Putamen (tissue), 1 donor: ENCODE measurements around the gene ELMO2.

ENCODE experiments used
- DNase-seq: peaks from one replicate; pipeline ENCODE4 v3.0.0-alpha.2; 2016; ENCODE audit warnings: low spot score

ELMO2 gene

DNA sequence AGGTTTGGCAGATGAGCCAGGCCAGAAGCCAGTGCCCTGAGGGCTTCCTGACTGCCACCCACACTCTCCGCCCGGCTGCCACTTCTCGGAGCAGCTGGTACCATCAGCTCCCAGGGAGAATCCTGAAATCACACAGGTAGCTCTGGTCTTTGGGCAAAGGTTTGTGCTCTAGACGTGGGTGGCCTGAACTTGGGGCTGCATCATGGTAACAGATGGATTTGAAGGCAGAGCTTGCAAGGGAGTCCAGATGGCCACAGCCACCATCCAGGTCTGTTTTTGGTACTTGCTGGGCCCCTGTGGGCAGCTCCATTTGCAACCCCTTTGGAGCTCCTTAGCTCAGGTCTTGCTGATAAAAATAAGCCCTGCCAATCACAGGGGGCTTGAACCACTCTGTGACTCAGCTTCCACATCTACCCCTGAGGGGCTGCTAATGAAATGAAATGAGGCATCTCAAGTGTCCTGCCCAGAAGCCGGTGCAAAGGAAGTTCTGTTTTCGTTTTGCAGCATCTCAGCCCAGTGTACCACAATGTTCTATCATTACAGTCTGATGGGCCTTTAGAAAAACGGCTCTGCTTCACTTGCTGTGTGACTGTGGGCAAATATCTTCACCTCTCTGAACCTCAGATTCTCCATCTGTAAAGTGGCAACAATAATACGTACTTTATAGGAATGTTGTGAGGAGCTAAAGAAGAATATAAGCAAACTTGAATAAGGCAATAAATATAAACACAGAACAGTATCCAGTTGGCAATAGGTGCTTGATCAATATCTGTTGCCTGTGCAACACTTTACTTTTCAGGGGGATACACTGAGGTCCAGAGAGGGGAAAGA is 73.0 kb downstream of the ELMO2 start:
- DNase-seq: no peak

DNA sequence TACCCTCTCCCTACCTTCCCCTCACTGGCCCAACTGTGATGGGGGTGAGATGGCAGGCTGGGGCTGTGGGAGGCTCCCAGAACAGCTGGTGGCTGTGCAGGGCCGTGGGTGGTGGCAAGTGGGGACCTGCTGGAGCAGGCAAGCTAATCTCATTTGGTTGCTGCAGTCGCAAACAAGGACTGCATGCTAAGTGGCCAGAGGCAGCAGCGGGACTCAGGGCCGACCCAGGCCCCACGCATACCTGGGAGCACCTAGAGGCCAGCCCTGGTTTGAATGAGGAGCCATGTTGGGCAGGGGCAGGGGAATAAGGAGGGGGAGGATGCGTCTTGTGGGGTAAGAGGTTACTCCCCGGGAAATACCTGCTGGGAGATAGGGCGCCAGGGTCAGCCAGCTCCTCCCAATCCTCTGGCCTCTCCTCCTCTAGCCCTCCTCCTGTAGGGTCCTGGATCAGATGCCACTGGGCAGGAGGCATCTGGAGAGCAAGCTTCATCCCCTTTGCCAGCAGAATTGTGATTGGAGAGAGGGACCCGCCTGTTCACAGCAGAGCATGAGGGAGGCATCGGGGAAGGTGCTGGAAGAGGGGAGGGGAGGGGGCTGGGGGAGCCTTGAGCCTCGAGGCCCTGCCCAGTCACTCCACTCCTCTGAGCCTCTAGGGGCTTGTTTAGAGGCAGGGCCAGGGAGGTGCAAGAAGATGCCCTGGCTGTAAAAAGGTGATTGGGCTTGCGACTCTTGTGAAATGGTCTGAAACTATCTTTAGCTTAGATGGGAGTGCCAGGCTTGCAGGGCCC is 73.8 kb downstream of the ELMO2 start:
- DNase-seq: no peak

DNA sequence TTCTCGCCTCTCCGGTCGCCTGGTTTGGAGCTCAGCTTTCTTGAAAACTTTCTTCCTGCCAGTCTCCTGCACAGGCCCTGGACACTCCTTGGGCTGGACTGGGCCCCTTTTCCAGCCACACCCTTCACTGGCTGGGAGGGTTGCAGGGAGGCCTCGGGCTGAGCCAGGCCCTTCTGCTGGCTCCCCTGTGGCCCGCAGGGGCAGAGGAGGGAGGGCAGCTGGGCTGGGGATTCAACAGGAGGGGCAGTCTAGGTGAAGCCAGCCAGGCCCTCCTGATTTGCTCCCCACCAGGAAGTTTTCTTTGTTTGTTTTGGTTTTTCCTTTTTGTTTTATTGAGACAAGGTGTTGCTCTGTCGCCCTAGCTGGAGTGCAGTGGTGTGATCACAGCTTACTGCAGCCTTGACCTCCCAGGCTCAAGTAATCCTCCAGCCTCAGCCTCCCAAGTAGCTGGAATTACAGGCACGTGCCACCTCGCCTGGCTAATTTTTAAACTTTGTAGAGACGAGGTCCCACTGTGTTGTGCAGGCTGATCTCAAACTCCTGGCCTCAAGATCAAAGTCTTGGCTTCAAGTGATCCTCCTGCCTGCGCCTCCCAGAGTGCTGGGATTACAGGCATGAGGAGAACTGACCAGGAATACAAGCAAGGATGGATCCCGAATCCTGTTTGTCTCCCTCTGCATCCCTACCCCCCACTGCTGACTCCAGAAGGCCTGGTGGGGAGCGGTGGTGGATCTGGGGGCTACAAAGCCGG is 74.6 kb downstream of the ELMO2 start:
- DNase-seq: no peak

DNA sequence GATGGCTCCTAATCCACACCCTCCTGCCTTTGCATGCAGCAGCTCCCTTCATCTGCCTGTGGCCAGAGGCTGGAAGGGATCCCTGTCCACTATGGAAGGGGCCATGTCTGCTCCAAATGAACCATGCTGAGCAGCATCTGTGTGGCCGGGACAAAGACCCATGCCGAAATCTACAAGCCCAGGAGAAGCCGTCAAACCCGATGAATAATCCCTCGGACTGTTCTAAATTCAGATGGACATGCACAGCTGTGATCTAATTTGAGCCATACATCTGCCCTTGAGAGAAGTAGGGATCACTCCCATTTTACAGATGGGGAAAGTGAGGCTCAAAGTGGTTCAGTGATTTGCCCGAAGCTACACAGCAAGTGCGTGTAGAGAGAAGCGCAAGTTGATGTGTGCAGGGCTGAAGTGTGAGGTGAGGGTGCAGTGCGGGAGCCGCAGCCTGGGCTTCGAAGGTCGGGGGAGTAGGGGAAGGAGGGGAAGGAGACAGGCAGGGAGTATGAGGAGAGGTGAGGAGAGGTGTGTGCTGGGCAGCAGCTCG is 75.5 kb downstream of the ELMO2 start:
- DNase-seq: no peak

DNA sequence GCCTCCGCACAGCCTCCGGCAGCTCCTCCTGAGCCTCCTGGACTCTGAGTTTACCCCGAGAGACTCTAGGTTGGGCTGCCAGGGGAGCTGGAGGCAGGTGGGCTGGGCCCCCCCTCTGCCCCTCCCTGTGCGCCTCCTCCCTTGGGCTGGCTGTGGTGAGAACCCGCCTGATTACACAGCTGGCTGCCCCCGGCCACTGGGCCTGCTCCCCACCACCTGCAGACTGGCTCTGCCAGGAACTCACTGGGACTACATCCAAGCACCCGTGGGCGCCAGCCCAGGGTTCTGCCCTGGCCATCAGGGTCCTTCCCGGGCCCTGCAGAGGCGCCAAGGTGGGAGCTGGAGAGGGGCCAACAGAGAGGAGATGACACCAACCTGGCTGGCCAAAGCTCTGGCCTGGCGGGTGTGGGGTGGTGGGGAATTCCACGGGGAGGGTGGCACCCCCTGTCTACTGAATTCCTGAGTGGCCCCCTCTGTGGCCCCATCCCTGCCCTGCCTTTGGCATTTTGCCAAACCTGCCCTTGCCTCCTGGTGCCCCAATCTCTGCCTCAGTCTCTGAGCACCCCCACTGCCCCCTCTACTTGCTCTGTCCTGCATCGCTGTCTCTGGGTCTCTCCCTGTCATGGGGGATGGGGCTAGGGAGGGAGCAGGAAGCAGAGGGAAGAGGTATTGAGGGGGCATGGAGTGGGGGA is 76.2 kb downstream of the ELMO2 start:
- DNase-seq: no peak

DNA sequence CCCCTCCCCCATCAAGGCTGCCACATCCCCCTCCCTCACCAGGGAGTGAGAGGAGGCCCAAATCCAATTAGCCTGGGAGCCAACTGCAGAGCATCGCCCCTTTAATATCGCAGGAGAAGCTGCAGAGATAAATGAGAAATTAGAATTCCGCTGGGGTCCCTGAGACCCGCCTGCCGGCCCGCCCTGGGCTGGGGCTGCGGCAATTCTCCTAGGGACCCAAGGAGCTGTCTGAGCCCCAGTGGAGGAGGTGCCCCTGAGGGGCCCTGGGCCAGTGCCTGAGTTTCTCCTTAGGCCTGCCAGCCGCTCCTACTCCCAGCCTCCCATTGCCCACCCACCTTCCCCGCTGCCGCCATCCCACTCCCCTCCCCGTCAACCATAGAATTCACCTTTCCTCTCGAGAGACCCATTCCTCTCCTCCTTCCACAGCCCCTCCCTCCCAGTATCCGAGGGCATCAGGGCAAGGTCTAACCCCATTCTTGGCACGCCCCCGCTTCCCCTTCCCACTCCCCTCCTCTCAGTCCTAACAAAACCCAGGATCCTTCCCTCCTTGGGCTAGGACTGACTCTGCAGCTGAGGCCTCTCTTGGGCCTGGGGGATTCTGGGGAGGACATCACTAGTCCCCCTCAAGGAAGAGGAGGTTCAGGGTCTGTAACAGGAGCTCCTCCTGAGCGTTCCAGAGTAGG is 78.1 kb downstream of the ELMO2 start:
- DNase-seq: no peak

DNA sequence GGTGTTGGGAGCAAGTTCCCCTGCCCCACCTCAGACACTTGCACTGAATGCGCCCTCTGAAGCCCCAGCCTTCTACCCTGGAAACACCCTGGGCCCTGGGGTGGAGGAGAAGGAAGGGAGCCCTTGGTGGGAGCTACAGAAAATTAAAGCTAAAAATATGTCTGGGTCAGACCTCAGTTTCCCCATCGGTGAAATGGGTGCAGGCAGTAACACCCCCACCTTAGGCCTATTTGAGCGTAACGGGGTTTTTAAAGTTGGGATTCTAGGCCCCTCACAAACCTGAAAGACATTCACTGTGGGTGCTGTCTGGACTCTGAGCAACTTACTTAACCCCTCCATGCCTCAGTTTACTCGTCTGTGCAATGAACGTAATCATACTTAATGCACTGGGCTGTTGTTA is 78.9 kb downstream of the ELMO2 start:
- DNase-seq: no peak

DNA sequence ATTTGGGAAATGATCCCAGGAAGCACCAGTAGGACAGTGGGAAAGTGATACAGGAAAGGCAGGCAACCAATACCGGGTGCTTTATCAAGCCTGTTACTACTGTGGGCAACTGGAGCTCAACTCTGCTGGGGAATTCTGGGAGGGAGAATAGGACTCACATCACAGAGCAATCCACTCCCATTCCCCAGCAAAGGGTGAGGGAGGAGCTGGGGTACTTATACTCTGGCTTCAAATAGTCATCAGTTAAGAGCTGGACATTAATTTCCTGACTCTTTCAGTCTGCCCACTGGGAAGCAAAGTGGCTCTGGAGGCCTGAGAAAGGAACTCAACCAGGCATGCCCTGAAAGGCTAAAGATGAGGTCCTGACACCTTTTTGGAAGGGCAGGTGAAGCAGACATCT is 80.6 kb downstream of the ELMO2 start:
- DNase-seq: no peak

DNA sequence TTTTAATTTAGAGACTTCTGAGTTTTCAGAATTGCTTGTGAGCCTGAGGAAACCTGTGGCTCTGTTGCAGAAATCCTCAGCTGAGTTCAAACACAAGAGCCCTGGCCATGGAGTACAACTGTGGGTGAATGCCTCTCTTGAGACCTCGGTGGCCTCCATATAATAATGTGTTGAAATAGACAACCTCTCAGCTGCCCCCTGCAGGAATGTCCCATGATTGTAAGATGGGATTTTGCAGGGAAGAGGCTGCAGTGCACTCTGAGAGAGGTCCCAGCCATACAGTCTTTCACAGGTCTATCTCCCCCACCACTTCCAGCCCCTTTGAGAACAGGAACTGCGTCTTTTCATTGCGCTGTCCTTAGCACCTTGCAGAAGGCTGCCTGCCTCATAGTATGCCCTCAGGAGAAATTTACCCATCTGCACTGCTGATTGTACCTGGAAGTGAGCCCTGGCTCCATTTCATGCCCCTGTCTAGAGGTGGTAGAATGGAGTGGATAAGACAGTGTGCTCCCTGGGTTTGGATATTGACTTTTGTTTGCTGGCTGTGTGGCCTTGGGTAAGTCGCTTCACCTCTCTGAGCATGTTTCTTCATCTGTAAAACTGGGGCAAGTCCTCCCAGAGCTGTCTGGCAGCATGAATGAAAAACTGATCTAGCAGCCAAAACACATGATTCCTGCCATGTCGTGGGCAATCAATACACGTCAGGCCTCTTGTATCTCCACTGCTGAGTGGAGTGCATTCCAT is 81.3 kb downstream of the ELMO2 start:
- no peak for DNase-seq

DNA sequence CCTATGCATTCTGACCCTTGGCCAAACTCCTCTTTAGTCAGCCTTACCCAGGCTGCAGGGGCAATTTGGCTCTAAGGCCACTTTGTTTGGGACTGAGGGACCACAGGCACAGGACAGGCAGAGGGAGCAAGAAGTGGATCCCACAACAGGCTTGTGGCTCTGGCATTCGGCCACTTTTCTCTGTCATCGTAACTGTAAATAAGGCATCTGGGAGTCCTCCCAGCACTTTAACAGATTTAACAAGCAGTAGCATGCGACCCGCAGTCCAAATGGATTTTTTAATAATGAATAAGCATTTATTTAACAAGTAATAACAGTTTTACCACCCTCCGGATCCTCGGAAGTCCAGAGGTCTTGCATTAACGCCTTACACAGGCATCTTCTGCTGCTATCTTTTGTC is 82.0 kb downstream of the ELMO2 start:
- DNase-seq: no peak

DNA sequence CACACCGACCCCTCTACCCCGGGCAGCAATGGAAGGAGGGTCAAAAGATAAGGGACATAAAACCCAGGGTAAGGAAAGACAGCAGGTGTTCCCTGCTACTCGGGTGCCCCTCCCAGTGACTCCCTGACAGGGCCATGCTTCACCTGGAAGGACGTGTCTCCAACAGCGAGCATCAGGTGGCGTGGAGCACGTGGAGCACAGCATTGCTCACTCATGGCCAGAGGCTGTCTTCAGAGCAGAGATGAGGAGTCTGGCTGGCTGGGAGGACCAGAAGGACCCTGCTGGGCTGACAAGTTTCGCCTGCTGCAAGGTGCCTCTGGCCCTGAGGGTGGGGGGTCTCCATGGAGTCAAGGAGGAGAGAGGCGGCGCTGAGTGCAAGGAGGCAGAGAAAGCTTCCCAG is 82.9 kb downstream of the ELMO2 start:
- DNase-seq: no peak

DNA sequence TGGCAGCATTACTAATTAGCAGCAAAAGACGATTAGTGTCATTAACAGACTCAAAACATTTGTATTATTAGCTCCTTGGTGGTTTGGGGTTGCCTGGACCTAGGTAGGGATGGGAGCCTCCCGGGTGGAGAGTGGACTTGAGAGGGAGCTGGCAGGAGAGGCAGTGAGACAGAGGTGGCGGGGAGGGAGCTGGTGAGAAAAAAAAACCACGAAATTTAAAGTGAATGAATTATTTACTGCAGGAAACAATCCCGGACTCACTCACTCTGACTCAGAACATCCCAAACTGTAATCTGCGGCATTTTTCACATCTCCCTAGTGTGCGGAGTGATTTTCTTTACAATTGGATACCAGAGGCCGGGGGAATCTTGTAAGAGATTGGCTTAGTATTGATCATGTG is 83.8 kb downstream of the ELMO2 start:
- DNase-seq: no peak

DNA sequence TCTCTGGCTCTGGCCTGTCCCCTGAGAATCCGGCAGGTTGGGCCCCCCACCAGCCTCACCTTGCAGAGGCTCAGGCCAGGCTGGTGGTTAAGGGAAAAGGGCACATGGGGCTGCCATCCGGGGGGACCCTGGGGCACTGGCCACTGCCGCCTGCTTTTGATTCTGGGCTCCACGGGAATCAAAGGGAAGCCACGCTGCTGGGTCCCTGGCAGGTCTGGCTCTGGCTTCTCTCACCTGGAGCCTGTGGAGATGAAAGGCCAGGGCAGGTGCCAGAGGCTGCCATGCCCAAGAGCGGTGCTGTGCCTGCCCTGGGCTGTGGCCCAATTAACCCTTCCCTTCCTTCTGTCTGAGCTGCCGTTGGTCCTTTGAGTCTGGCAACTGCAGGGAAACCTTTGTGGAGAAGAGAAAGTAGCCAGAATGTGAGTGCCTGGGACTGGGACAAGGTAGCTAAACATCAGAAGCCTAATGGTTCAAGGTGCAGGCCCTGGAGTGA is 88.7 kb downstream of the ELMO2 start:
- no peak for DNase-seq

DNA sequence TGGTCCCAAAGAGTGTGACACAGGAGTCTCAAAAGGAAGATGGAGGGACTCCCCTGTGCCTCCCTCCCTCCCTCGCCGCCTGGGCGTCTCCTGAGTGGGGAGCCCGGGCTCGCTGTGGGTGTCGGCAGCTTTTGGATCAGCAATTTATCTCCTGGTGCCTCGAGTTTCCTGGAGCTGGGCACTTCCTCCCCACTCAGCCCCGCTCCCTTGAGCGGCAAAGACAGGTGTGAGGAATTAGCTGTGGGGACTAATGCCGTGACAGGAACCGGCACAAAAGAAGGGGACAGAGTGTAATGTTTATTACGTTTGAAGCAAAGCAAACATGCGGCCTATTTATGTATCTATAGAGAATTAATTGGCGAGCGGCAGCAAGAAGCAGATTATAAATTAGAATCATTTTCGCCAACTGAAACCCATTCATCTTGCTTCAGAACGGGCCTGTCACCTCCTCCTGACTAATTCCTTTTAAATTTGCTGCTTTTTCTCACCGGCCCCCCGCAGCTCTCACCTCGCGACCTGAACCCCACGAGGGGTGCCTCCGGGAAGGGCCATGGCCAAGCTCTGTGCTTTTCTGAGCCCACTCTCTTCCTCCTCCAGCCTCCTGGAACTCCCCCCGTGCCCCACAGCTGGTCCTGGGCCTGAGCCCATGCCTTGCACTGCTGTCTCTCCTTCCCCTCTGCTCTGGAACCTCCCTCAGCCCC is 89.3 kb downstream of the ELMO2 start:
- no peak for DNase-seq
